ENCODE measurements around the gene FMN1.
"Not testable (repeated sequence)": the region's sequence is repeated elsewhere in the genome, so short reads cannot be mapped to it uniquely, and the experiment has no call there.

The FMN1 gene

DNA sequence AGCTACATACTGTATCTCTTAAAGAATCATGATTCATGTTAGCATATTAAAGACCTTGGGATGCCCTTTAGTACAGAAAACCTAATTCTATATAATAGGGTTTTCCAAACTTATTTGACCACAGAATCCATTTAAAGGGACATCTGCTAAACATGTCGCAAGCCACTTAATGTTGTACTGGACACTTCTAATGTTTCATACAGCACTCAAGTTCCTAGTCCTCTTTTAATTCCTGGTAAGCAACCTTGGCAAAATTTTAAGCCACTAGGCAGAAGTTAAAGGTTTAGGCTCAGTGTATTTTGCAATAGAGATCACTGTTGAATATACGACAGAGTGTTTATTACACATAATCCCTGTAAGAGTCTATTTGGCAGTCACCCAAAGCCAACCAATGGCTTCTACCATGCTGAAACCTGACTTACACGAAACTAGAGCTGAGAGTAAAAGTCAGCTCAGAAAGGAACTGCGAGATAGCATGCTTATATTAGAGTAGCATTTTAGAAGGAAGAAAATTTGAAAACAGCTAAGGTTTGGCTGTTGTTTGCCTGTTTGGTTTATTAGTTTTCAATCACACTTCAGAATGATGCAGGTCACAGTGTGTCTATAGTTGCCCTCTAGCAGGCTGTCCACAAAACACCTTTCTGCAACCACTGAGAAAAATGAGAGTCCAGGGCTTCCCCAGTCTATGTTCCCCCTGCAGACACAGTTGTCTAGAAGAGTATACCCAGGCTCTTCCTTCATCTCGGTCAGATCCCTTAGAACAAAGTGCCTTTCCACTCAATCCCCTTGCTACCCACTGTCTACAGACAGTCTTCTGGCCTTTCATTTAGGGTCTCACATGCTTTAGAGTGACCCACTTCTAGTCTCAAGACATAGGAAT is 104.4 kb downstream of the FMN1 start:
- DNase-seq (ENCODE audit: low spot score), result no peak

- no peak for DNase-seq (ENCODE audit: low spot score)
Measured at GRCh38 chr15:33089165-33089877, 105.2 kb downstream of the FMN1 start.

DNA sequence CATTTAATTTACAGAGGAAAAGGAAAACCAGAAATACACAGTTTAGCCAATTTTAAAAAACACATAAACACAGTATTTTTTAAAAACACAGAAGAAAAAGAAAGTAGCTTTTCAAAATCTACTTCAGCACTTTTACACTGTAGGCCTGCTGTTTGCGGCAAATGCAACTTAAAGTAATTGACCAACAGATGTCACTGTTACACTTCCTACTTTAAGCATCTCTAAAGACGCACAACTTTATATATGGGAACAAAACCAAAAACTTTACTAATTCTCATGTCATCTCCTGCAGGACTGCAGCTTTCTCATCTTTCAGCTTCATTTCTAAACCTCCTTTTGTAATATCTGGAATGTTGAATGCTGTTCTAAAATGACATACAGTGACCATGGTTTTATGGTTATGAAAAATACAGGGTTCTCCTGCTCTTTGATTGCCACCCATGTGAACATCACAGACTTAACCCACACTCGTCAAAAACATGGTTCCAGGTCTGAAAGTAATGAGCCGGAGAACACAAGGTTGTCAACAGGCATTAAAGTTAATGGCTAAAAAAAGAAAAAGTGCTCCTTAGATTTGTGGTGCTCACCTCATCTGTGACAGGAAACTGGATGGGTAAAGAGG is 107.9 kb downstream of the FMN1 start:
- DNase-seq (ENCODE audit: low spot score), result peak; percentile 71

DNA sequence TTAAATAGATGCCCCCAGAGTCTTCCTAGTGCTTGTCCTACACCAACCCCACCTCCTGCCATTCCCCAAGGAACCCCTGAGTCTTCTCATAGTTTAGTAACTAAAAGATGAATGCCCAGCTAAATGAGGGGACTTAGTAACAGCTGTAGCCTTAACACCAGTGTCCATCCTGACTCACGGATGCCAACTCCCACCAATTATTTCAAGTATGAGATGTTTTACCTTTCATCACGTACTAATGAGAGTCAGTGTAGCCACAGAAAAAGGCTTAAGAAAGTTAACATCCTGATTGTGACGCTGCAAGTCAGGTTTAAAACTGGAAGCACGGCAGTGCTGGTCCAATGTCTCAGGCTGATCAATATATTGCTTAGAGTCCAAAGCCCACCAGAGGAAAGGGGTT is 109.9 kb downstream of the FMN1 start:
- DNase-seq (ENCODE audit: low spot score), result no peak

DNA sequence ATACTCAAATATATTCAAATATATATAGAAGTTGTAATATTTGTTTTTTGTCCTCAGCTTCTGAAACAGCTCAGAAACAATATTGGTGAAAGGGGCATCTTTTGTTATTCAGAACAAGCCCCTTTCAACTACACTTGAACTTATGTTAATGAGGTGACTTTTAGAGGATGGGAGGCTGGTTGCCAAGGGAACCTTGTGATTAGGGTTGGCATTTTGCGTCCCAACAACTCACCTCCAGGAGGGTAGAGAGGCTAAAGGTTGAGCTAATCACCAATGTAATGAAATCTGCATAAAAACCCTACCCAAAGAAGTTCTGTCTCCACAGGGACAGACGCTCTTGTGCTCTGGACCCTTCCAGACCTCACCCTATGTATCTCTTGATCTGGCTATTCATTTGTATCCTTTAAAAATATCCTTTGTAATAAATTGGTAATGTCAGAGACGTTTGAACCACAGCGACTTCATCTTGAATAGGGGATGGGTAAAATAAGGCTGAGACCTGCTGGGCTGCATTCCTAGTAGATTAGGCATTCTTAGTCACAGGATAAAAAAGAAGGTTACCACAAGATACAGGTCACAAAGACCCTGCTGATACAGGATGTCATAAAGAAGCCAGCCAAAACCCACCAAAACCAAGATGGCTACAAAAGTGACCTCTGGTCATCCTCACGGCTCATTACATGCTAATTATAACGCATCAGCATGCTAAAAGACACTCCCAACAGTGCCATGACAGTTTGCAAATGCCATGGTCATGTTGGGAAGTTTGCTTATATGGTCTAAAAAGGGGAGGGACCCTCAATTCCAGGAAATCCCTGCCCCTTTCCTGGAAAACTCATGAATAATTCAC is 111.1 kb downstream of the FMN1 start:
- no peak for DNase-seq (ENCODE audit: low spot score)

DNA sequence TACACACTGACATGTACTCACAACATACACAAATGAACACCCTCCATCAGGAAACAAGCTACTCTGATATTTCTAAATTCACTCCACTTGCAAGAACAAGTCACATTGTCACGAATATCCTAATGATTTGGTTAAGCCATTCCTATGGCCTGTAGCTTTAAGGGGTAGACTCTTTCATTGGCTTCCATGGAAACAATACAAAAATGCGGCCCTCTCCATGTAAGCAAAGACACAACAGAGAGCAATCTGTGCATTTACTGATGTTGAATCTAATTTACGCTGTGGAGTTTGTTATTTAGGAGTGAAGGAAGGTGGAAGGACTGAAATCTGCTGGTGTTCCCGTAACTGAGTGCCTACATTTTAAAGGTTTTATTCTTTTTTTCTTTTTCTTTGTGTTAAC is 114.5 kb downstream of the FMN1 start:
- no peak for DNase-seq (ENCODE audit: low spot score)

DNA sequence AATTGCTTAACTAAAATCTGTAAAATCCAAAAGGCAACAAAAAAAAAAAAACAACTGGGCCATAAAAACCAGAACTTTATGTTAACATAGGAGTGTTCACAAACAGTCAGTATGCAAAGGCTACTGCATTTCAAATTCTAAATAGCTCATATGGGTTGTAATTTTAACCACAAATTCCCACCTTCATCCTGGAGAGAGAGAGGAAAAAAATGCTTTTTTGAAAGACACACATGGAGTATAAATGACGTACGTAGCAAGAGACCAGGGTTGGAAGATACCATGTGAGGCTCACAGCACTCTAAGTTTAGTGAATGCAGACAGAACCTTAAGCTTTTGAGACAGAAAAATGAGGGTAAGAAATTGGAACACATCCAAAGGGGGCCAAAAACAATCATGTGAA is 115.9 kb downstream of the FMN1 start:
- no peak for DNase-seq (ENCODE audit: low spot score)

- DNase-seq (ENCODE audit: low spot score), result no peak
Measured at GRCh38 chr15:33076937-33077336, 117.6 kb downstream of the FMN1 start.

- no peak for DNase-seq (ENCODE audit: low spot score)
Measured at GRCh38 chr15:33074942-33075341, 119.6 kb downstream of the FMN1 start.

DNA sequence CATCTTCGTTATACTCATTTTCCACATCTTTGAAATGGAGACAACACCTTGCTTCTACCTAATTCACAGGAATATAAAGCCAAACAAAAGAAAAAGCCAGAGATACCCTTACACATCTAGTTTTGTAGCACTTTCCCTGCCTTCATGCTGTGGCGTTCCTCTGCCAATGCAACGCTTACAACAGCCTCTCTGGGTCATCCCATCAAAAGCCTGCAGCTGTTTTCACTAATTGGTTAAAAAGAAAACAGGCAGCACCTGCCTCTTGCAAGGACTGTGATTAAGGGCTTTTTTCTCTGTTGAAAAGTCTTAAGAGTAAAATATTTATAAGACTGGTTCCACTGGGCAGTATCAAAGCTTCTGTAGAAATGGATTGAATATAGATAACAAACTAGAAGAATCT is 120.3 kb downstream of the FMN1 start:
- no peak for DNase-seq (ENCODE audit: low spot score)

- no peak for DNase-seq (ENCODE audit: low spot score)
Measured at GRCh38 chr15:33071451-33071850, 123.1 kb downstream of the FMN1 start.

- not testable (repeated sequence) for DNase-seq (ENCODE audit: low spot score)
Measured at GRCh38 chr15:33069903-33070302, 124.6 kb downstream of the FMN1 start.

- no peak for DNase-seq (ENCODE audit: low spot score)
Measured at GRCh38 chr15:33069161-33069560, 125.4 kb downstream of the FMN1 start.

DNA sequence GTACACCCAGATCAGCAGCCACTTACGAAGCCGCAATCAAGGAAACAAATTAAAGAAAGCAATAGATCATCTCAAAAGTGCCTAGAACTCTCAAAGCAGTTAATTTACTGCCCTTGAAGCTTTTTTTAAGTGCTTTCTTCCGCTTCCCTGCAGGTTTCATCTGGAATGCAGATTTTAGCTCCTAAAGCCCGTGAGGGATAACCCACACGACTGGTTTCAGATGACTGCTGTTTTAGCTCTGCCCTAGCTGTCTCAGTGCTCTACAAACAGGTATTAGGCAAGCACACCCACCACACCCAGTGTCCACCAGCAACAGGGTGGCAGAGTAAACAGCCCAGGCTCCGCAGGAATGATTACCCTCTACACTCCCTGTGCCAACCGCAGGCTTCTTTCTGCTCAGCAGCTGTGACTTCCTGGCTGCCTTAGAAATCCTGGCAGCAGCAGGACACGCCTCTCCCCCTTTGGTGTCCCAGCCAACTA is 126.0 kb downstream of the FMN1 start:
- peak; percentile 14 for DNase-seq (ENCODE audit: low spot score)

DNA sequence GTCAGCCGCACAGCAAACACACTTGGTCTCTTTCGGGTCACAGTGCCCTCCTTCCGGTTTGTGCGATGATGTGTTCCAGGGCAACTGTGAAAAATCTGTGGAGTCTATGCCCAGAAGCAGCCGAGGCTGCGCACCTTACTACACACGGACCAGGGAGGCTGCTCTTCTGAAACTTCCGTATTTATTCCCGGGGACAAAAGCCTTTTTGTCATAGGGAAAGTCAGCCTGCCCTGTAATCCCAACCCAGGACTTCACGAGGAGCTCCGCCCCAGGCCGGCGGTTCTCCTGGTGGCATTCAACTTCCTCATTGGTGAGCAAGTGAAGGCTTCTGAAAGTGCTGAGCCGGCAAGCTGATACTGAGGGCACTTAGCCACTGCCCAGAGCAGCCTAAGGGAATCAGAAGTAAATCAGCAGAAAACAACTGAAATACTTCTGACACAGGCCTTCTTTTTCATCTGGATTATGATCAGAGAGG is 126.5 kb downstream of the FMN1 start:
- peak; percentile 75 for DNase-seq (ENCODE audit: low spot score)

GRCh38 chr15:33067456-33067855 is 127.1 kb downstream of the FMN1 start:
- no peak for DNase-seq (ENCODE audit: low spot score)

- no peak for DNase-seq (ENCODE audit: low spot score)
Measured at GRCh38 chr15:33066584-33066983, 127.9 kb downstream of the FMN1 start.

DNA sequence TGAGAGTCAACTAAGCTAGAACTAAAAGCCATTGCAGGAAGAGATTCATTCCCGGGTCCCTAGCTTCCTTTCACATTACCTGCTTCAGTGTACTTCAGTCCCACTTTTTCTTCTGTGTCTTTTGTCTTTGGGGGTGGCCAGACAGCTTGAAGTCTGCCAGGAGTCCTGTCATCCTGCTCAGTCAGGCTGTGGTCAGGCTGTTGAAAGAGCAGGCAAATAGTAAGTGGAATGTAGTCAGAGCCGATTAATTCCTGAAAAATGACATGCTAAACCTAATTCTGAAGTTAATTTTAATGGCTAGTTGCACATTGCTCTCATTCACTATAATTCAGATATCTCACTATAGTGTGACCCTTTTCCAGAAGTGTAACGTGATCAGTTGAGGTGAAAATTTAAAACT is 129.6 kb downstream of the FMN1 start:
- no peak for DNase-seq (ENCODE audit: low spot score)

- no peak for DNase-seq (ENCODE audit: low spot score)
Measured at GRCh38 chr15:33059184-33059583, 135.3 kb downstream of the FMN1 start.

GRCh38 chr15:33057845-33058244 is 136.7 kb downstream of the FMN1 start:
- no peak for DNase-seq (ENCODE audit: low spot score)

DNA sequence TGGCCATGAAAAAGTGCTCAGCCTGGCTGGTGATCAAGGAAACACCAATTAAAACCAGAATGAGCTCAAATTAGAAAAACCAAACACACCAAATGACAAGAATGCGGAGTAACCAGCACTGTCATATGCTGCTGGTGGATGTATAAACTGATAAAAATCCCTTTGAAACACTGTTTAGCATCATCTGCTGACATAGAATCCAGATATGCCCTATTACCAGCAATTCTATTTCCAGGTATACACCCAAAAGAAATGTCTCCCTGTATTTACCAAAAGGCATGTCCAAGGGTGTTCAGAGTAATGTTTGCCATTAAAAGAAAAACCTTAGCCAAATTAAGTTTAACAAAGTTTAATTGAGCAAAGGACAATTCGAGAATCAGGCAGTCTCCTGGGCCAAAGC is 138.6 kb downstream of the FMN1 start:
- peak; percentile 50 for DNase-seq (ENCODE audit: low spot score)

GRCh38 chr15:33051528-33051927 is 143.0 kb downstream of the FMN1 start:
- no peak for DNase-seq (ENCODE audit: low spot score)
